Adipose tissue (tissue), 3 donors: ENCODE results near the gene TAF4. TPM values are rescaled to one million over a fixed set of nuclear protein-coding genes. Genes with fewer than 3 reads are reported as not detected.
"Not testable (repeated sequence)": the region's sequence is repeated elsewhere in the genome, so short reads cannot be mapped to it uniquely, and the experiment has no call there.

Experiments
- H3K27ac ChIP-seq: one replicate; pipeline ENCODE4 v1.5.1; 2013; ENCODE audit warnings: low read depth, low read length
- WGBS, 3 donors: extraction: QIAGEN DNeasy Blood & Tissue Kit; methylation state at CpG; one replicate each; pipeline ENCODE4 v1.1.7; 2013; 5-methylcytosine and 5-hydroxymethylcytosine counted together
- polyA plus RNA-seq, 3 donors: library from polyadenylated mRNA; stranded (reverse); fragments of 200-250 nt; gene quantifications; one replicate each; pipeline ENCODE4 v1.2.3, GENCODE V29; 2013
- donor health status: healthy with polysubstance abuse.
- donor health status: Bipolar disorder and iron deficiency.
- donor health status: healthy.

TAF4 gene
- polyA plus RNA-seq, 3 donors, result 4.5 to 5.8 (median 5.0) TPM

- no peak overlapping the region for H3K27ac ChIP-seq
- WGBS, 3 donors, result 97 to 98% (median 97%) methylated on average over 20 of the region's 20 CpGs
These were observed 87.2 kb downstream of the TAF4 start for GRCh38 chr20:61978491-61978890.

GRCh38 chr20:61977419-61977786, 88.3 kb downstream of the TAF4 start:
- 91 to 97% (median 95%) methylated on average over 10 of the region's 10 CpGs for WGBS, 3 donors
- H3K27ac ChIP-seq, result no peak overlapping the region

- no peak overlapping the region for H3K27ac ChIP-seq
- 96 to 98% (median 97%) methylated on average over 43 to 45 of the region's 45 CpGs for WGBS, 3 donors
These were observed 88.8 kb downstream of the TAF4 start for GRCh38 chr20:61976644-61977418.

- 91 to 95% (median 92%) methylated on average over 9 of the region's 9 CpGs for WGBS, 3 donors
- no peak overlapping the region for H3K27ac ChIP-seq
These were observed 89.4 kb downstream of the TAF4 start for GRCh38 chr20:61976263-61976643.

GRCh38 chr20:61975407-61976129, 90.1 kb downstream of the TAF4 start:
- no peak overlapping the region for H3K27ac ChIP-seq
- WGBS, 3 donors, result 84 to 90% (median 84%) methylated on average over 11 of the region's 11 CpGs

- WGBS, 3 donors, result 95 to 98% (median 95%) methylated on average over 14 of the region's 14 CpGs
- H3K27ac ChIP-seq, result no peak overlapping the region
These were observed 91.4 kb downstream of the TAF4 start for GRCh38 chr20:61974357-61974665.

- no peak overlapping the region for H3K27ac ChIP-seq
- WGBS, 3 donors, result 91 to 97% (median 96%) methylated on average over 25 of the region's 25 CpGs
These were observed 91.9 kb downstream of the TAF4 start for GRCh38 chr20:61973515-61974356.

- WGBS, 3 donors, result 93 to 94% (median 94%) methylated on average over 27 of the region's 27 CpGs
These were observed 92.8 kb downstream of the TAF4 start for GRCh38 chr20:61972636-61973508.

GRCh38 chr20:61971595-61971994, 94.1 kb downstream of the TAF4 start:
- 95 to 98% (median 97%) methylated on average over 11 to 12 of the region's 13 CpGs for WGBS, 3 donors
- H3K27ac ChIP-seq, result not testable (repeated sequence)

More at GRCh38 chr20:61972636-61973508, 92.8 kb downstream of the TAF4 start:
- H3K27ac ChIP-seq, result no peak overlapping the region

GRCh38 chr20:61970357-61970756, 95.3 kb downstream of the TAF4 start:
- no peak overlapping the region for H3K27ac ChIP-seq
- WGBS, 3 donors, result 95 to 97% (median 96%) methylated on average over 14 of the region's 14 CpGs

- WGBS, 3 donors, result 84 to 97% (median 92%) methylated on average over 22 to 27 of the region's 27 CpGs
- no peak overlapping the region for H3K27ac ChIP-seq
These were observed 95.9 kb downstream of the TAF4 start for GRCh38 chr20:61969806-61970205.

- no peak overlapping the region for H3K27ac ChIP-seq
- WGBS, 3 donors, result 81 to 86% (median 85%) methylated on average over 11 of the region's 11 CpGs
These were observed 96.7 kb downstream of the TAF4 start for GRCh38 chr20:61968932-61969331.

- WGBS, 3 donors, result 76 to 80% (median 77%) methylated on average over 22 of the region's 22 CpGs
- no peak overlapping the region for H3K27ac ChIP-seq
These were observed 97.5 kb downstream of the TAF4 start for GRCh38 chr20:61968036-61968810.

GRCh38 chr20:61967300-61967699, 98.4 kb downstream of the TAF4 start:
- H3K27ac ChIP-seq, result no peak overlapping the region
- WGBS, 3 donors, result 55 to 63% (median 62%) methylated on average over 7 of the region's 7 CpGs

GRCh38 chr20:61966492-61967244, 99.0 kb downstream of the TAF4 start:
- WGBS, 3 donors, result 80 to 82% (median 80%) methylated on average over 24 to 25 of the region's 25 CpGs

GRCh38 chr20:61965606-61966491, 99.8 kb downstream of the TAF4 start:
- 14 to 25% (median 16%) methylated on average over 23 to 49 of the region's 49 CpGs for WGBS, 3 donors
- H3K27ac ChIP-seq, result no peak overlapping the region

More at GRCh38 chr20:61966492-61967244, 99.0 kb downstream of the TAF4 start:
- no peak overlapping the region for H3K27ac ChIP-seq
